HG03354 (cell line): Measurements from ENCODE around the gene PEAR1.
"Not testable (repeated sequence)": the region's sequence is repeated elsewhere in the genome, so short reads cannot be mapped to it uniquely, and the experiment has no call there.

ENCODE experiments used
- ATAC-seq: cut with Tn5 transposase; IDR thresholded peaks from one replicate; pipeline ENCODE4 v1.9.1; 2021; ENCODE audit warnings: mild to moderate bottlenecking; ENCODE audit not compliant: unreplicated experiment, poor library complexity, severe bottlenecking

PEAR1 gene

GRCh38 chr1:156912861-156913808, 19.6 kb downstream of the PEAR1 start:
- ATAC-seq = no peak

GRCh38 chr1:156913809-156914387, 20.4 kb downstream of the PEAR1 start:
- no peak for ATAC-seq

GRCh38 chr1:156914440-156914856, 20.9 kb downstream of the PEAR1 start:
- ATAC-seq = no peak

- no peak for ATAC-seq
Observed at GRCh38 chr1:156920233-156921052, 26.9 kb downstream of the PEAR1 start, which contains the start of gene LRRC71. Gene LRRC71 (plus strand): TSS chr1:156920632. CDS start chr1:156920804, 172 bp downstream.

GRCh38 chr1:156921053-156921529, 27.6 kb downstream of the PEAR1 start:
- no peak for ATAC-seq

GRCh38 chr1:156922986-156923669, 29.6 kb downstream of the PEAR1 start:
- ATAC-seq = no peak

- ATAC-seq = no peak
Observed at GRCh38 chr1:156923670-156924477, 30.4 kb downstream of the PEAR1 start.

GRCh38 chr1:156924478-156925153, 31.1 kb downstream of the PEAR1 start:
- ATAC-seq = no peak

- no peak for ATAC-seq
Observed at GRCh38 chr1:156925154-156926010, 31.9 kb downstream of the PEAR1 start.

GRCh38 chr1:156926175-156926574, 32.7 kb downstream of the PEAR1 start:
- ATAC-seq = no peak

- not testable (repeated sequence) for ATAC-seq
Observed at GRCh38 chr1:156926695-156927094, 33.2 kb downstream of the PEAR1 start.

- no peak for ATAC-seq
Observed at GRCh38 chr1:156927215-156928042, 33.9 kb downstream of the PEAR1 start.

GRCh38 chr1:156928043-156928602, 34.6 kb downstream of the PEAR1 start:
- no peak for ATAC-seq

GRCh38 chr1:156929596-156930238, 36.2 kb downstream of the PEAR1 start:
- ATAC-seq = no peak

GRCh38 chr1:156930483-156930882, 37.0 kb downstream of the PEAR1 start:
- no peak for ATAC-seq
